Fibroblast of pulmonary artery (primary cell): Measurements from ENCODE around the gene ARL2BP.

ENCODE experiments used
- DNase-seq: peaks from one replicate; pipeline ENCODE4 v3.0.0-alpha.2; 2010; ENCODE audit warnings: low read depth
- H3K4me3 ChIP-seq: replicated peaks from 2 replicates; pipeline ENCODE4 v1.5.1; 2011; ENCODE audit warnings: low read depth, mild to moderate bottlenecking, control low read depth, low read length, moderate library complexity
- TF ChIP-seq, protein P1 (sequence below): IDR thresholded peaks from 2 replicates; pipeline ENCODE4 v1.5.1; 2011; ENCODE audit warnings: mild to moderate bottlenecking, control low read depth, low read length, inconsistent platforms; ENCODE audit errors: missing control alignments

ARL2BP gene

DNA sequence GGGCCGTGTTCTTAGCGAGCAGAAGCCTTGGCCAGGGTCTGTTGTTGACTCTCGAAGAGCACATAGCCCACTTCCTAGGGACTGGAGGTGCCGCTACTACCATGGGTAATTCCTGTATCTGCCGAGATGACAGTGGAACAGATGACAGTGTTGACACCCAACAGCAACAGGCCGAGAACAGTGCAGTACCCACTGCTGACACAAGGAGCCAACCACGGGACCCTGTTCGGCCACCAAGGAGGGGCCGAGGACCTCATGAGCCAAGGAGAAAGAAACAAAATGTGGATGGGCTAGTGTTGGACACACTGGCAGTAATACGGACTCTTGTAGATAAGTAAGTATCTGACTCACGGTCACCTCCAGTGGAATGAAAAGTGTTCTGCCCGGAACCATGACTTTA lies 40.4 kb upstream of the ARL2BP start:
- TF ChIP-seq, protein P1, sequence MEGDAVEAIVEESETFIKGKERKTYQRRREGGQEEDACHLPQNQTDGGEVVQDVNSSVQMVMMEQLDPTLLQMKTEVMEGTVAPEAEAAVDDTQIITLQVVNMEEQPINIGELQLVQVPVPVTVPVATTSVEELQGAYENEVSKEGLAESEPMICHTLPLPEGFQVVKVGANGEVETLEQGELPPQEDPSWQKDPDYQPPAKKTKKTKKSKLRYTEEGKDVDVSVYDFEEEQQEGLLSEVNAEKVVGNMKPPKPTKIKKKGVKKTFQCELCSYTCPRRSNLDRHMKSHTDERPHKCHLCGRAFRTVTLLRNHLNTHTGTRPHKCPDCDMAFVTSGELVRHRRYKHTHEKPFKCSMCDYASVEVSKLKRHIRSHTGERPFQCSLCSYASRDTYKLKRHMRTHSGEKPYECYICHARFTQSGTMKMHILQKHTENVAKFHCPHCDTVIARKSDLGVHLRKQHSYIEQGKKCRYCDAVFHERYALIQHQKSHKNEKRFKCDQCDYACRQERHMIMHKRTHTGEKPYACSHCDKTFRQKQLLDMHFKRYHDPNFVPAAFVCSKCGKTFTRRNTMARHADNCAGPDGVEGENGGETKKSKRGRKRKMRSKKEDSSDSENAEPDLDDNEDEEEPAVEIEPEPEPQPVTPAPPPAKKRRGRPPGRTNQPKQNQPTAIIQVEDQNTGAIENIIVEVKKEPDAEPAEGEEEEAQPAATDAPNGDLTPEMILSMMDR: no peak
- no peak overlapping the region for H3K4me3 ChIP-seq

DNA sequence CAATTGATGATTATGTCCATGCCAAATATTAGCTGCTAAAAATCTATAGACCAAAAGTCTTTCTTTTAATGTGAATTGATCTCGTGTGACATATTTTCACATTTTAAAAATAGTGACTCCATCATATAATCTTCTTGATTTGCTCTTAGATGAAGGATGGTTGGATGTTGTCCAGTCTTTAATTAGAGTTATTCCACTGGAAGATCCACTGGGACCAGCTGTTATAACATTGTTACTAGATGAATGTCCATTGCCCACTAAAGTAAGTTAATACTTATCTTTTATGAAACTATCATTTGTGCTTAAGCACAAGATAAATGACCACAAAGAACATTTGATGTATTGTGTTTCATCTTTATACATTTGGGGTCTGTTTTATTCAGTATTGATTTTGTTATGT lies 36.1 kb upstream of the ARL2BP start:
- DNase-seq: no peak
- TF ChIP-seq, protein P1: no peak

More for the DNA sequence above, 40.4 kb upstream of the ARL2BP start:
- no peak for DNase-seq

DNA sequence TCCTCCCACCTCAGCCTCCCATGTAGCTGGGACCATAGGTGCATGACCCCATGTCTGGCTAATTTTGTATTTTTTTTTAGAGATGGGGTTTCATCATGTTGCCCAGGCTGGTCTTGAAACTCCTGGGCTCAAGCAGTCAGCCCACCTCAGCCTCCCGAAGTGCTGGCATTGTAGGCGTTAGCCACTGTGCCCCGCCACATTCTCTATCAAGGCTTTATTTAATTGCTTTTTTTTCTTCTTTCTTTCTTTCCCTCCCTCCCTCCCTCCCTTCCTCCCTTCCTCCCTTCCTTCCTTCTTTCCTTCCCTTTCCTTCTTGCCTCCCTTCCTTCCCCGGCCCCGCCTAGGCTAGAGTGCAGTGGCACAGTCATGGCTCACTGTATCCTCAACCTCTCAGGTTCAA lies 35.3 kb upstream of the ARL2BP start:
- no peak overlapping the region for H3K4me3 ChIP-seq
- TF ChIP-seq, protein P1: no peak
- DNase-seq: no peak

More for the DNA sequence above, 36.1 kb upstream of the ARL2BP start:
- H3K4me3 ChIP-seq: no peak overlapping the region

DNA sequence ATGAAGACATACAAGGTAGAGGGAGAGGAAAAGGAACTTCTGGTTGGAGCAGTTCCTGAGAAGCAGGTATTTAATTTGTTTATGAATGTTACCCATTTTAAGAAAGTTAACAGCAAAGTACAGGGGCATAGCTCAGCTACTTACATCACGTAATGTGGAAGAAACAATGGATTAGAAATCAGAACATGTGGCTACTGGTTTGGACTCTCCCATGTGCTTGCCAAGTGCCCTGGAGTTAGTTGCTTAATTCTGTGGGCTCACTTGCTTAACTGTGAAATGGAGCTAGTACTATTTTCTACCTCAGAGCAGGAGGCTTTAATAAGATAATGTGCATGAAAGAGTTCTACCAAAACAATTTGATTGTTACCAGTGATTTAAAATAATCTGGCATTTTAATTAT lies 31.6 kb upstream of the ARL2BP start:
- no peak for DNase-seq

DNA sequence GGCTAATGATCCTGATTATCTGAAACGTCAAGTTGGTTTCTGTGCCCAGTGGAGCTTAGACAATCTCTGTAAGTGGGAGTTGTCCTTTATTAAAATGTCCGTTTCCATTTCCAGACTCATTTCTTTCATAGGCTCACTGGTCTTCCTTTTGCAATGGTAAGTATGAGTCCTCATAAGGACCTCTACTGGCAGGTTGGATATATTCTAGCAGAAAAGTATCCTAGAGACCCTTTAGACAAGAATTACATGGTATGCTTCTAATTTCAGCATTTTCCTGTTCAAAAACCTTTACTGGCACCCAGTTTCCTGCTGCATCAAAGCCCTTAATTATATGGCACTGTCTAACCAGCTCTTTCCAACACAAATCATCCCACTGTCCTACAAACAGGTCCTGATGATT lies 28.1 kb upstream of the ARL2BP start:
- TF ChIP-seq, protein P1: no peak
- no peak for DNase-seq
- H3K4me3 ChIP-seq: no peak overlapping the region

More for the DNA sequence above, 31.6 kb upstream of the ARL2BP start:
- H3K4me3 ChIP-seq: no peak overlapping the region
- TF ChIP-seq, protein P1: no peak

DNA sequence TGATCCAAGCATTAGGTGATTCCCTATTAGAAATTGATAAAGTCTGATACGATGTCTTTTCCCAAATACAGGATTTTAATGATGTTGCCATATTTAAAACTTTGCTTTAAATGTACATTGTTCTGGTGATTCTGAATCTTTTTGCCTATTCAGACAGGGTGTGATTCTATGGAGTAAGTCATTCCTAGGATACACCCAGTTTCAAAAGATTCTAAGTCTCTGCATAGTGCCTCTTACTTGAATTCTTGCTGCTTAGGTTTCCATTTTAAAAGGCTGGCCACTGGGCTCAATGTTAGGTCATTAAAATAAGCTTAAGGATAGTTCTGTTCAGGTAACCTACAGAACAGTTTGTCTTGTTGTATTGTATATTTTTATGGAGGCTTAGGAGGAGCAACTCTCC lies 22.0 kb upstream of the ARL2BP start:
- TF ChIP-seq, protein P1: no peak
- DNase-seq: no peak
- no peak overlapping the region for H3K4me3 ChIP-seq

DNA sequence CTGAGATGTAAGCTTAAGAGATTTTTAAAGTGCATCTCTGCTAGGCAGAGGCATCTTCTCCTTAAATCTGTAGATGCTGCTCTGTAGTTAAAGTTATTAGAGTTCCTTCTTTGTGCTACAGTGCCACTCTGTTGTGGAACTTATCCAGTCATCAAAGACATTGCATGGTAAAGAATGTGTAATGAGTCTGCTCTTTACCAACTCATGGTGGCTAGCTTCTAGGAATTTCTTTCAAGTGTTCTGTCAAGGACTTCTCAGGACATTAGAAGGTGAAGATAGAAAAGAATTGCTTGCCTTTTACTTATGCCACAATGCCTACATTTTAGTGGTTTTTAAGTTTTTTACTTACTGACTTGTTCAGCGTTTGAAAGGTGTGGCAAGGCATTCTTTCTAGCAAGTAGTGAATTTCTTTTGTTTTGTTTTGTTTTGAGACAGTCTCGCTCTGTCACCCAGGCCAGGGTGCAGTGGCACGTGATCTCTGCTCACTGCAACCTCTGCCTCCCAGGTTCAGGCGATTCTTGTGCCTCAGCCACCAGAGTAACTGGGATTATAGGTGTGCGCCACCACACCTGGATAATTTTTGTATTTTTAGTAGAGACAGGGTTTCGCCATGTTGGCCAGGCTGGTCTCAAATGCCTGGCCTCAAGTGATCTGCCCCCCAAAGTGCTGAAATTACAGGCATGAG lies 20.3 kb upstream of the ARL2BP start:
- no peak for DNase-seq
- TF ChIP-seq, protein P1: no peak
- H3K4me3 ChIP-seq: no peak overlapping the region
